NCI-H1436 treated with DMSO at 0.1 percent for 48 hours (cell line): ENCODE measurements around the gene CSAD.
"Not testable (repeated sequence)": the region's sequence is repeated elsewhere in the genome, so short reads cannot be mapped to it uniquely, and the experiment has no call there.

Experiments
- DNase-seq: peaks from one replicate; lab custom pipeline; 2025; lab: John Stamatoyannopoulos, UW

CSAD gene

DNA sequence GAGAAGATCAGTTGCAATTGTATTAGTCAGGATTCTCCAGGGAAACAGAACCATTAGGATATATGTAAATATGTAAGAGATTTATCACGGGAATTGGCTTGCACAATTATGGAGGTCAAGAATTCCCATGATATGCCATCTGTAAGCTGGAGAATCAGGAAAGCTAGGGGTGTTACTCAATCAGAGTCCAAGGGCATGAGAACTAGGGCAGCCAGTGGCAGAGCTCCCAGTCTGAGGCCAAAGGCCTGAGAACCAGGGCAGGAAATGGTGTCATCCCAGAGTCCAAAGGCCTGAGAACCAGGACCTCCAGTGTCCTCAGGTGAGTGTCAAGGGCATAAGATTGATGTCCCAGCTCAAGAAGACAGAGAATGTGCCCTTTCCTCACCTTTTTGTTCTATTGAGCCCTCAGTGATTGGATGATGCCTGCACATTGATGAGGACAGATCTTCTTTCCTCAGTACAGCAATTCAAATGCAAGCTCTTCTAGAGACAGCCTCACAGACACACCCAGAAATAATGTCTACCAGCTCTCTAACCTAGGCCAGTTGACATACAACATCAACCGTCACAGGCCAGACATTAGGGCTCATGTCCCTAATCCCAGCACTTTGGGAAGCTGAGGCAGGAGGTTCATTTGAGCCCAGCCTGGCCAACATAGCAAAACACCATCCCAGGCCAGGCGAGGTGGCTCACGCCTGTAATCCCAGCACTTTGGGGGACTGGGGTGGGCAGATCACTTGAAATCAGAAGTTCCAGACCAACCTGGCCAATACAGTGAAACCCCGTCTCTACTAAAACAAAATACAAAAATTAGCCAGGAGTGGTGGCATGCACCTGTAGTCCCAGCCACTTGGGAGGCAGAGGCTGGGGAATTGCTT, 35.1 kb downstream of the CSAD start:
- DNase-seq = no peak

DNA sequence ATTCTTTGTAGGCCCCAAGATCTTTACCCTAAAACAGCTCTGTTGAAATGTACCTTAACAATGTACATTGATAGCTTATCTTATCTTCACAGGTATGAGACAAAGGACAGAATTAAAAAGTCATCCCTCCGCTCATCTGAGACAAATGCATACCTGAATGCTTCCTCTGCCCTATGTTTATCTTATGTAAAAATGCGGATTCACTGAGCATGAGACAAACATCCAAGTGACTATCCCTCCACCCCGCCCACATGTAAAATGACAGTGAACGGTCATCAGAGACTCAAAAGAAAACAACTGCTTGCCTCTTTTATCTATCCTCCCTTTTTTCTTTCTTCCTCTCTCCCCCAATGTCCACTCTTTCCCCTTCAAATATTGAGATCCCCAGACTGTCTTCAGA, 37.4 kb downstream of the CSAD start:
- DNase-seq = no peak

DNA sequence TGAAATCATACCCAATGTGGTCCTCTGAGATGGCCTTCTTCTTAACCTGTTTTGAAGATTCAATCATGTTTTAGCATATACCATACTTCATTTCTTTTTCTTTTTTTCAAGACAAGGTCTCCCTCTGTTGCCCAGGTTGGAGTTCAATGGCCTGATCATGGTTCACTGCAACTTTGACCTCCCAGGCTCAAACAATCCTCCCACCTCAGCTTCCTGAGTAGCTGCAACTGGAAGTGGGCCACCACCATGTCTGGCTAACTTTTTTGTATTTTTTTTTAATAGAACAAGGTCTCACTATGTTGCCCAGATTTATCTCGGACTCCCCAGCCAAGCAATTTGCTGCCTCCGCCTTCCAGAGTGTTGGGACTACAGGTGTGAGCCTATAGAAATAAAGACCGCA, 47.0 kb downstream of the CSAD start:
- no peak for DNase-seq

DNA sequence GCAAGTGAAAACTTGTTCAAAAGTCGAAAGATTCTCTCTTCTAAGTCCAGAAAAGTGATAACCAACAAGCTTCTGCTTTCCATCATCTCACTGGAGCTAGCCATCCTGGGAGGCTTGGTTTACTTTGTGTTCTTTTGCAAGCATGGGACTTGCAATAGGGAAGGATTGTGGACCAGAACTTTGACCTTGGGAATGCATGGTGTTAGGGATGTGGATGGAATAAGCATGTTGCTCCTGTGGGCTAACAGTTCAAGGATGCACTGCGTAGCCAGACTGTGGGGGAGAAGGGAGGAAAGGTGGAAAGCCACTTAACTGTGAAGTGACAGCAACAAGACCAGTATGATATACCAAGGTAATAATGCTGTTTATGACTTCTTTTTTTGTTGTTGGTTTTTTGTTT, 48.9 kb downstream of the CSAD start:
- no peak for DNase-seq

DNA sequence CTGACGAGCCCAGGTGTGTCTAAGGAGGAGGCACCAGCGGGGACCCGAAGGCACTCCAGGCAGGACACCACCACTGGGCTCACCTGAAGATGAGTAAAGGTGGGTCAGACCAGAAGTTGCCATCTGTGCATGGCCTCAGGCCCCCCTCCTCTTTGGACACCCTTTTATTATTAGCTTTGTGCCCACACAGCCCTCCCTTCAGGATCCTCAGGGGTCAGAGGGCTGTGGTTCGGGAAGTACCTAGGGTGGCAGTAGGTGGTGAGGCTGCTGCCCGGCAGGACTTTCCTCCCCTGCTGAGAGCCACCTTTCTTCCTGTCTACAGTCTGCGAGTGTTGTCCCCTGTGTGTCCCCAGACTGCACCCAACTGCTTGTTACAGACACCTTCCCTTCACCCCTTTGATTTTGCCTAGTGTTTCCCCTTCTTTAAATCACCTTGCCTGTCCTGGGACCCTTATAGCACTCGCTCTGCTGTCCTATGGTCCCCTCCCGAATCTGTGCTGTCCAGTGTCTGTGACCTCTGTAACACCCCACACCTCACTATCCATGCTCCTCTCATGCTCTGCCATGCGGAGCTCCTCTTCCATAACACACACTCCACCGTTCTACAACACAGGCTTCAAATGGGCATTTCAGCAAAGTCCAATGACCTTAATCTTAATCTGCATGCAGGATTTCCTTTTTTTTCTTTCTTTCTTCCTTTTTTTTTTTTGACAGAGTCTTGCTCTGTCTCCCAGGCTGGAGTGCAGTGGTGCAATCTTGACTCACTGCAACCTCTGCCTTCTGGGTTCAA, 51.8 kb downstream of the CSAD start:
- DNase-seq = no peak

DNA sequence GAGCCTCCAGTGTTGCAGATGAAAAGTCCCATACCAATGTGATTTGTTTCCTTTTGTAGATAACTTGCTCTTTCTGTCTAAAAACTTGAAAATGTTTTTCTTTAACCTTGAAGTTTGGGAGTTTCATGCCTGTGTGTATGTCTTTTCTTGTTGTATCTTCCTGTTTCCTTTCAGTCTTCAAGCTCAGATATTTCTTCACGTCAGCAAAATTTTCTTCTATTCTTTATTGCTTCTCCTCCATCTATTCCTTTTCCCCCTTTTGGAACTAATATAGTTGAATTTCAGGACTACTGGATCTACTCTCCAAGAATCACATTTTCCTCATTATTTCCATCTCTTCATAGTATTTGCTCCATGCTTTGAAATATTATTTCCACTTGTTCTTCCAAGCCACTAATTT, 53.6 kb downstream of the CSAD start:
- DNase-seq = no peak

DNA sequence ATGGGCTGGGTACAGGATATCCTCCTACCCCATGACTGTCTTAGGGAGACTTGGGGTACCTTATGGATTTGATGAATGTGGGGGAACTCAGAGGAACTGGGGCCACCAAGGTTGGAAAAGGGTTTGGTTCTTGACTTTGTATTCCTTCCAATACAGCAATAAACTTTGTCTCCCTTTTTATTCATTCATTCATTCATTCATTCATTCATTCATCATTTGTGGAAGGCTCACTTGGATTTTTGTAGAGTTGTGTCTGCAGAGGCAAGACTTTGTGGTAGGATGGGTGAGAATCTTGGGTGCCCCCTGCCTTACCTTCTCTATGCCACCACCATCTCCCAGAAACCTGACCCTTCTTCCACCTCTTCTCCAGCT, 56.4 kb downstream of the CSAD start:
- no peak for DNase-seq

DNA sequence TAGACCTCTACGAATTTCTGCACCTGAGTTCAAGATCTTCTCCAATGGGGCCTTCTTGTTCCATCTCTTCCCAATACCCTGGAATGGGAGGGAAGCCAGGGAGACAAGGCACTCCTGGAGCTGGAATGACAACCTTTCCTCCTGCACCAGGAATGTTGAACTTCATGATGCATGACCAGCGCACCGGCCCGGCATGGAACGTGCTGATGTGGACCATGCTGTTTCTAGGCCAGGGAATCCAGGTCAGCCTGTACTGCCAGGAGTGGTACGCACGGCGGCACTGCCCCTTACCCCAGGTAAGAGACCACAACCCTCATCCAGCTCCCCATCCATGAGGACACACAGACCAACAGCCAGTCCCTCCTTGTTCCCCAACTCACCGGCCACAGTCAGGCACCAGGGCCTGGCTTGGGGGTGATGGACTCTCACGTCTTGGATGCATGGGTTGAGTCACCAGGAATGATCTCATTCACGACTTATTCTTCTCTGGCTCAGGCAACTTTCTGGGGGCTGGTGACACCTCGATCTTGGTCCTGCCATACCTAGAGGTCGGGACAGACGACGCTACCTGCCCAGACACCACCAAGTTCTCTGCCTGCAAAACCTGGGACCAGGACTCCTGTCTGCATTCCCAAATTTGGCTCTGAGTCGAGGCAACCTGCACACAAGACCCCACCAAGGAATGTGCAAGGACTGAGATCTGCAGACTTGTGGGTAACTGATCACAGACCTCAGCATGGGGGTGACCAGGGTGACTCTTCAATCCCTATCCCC, 57.0 kb downstream of the CSAD start:
- no peak for DNase-seq

DNA sequence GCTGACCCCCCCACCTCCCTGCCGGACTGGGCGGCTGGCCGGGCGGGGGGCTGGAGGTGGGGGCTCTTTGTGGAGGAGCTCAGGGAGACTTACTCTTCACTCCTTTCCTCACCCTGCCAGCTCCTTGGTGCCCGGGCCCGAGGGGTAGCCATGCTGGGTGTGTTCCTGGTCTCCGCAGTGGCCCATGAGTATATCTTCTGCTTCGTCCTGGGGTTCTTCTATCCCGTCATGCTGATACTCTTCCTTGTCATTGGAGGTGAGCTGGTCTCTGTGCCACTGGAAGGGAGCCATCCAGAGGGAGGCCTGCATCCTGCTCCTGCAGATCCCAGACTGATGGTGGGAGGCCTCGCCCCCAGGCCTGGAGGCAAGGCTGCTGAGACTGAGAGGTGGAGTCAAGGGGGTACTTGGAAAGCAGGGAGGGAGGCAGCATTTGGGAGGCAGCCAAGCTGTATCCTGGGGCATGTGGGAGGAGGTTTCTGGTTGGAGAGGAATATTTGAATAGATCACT, 57.7 kb downstream of the CSAD start:
- DNase-seq = no peak

DNA sequence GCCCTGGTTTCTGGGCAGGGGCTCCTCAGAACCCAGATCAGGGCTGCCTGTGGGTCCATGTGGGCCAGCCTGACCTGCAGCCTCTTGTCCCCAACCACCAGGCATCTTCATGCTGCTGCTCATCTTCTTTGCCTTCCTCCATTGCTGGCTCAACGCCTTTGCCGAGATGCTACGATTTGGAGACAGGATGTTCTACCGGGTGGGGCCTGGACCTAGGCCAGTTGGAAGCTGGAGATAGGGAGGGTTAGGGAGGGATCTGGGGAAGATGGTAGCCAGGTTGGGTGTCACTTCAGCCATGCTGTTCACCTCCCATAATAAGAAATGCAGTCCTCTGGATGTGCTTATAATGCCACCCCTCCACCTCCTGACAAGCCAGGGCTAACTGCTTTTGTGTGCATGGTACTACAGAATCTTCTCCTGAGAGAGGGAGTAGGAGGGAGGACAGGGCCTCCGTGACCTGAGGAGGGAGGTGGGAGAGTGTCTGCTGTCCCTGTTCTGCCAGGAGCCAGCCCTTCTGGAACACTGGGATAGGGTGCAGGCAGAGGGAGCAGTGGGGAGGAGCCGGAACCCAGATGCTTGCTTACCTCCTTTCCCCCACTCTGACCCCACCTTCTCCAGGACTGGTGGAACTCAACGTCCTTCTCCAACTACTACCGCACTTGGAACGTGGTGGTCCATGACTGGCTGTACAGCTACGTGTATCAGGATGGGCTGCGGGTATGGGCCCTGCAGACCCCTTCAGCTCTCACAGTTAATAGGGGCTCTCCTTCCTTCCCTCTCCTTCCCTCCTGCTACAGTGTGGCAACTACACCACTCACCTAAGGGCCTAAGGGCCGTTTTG, 59.8 kb downstream of the CSAD start:
- DNase-seq = no peak

DNA sequence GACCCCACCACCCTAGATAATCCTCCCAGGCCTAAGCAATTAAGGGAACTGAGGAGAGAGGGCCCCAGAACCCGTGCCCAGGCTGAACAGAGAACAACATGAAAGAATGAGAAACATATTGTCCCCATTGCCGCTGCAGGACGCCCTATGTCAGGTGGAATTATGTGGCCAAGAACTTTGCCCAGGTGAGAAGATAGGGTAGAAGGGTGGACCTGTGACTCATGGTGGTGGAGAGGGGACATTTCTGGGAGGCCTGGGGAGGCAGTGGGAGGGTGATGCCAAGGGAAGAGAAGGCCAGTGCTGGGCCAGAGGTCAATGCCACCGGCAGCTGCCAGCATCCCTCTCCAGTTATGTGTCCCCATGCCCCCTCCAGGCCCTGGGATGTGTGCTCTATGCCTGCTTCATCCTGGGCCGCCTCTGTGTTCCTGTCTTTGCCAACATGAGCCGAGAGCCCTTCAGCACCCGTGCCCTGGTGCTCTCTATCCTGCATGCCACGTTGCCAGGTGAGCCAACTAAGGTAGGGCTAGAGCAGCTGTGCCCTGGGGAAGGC, 61.9 kb downstream of the CSAD start:
- DNase-seq = no peak

DNA sequence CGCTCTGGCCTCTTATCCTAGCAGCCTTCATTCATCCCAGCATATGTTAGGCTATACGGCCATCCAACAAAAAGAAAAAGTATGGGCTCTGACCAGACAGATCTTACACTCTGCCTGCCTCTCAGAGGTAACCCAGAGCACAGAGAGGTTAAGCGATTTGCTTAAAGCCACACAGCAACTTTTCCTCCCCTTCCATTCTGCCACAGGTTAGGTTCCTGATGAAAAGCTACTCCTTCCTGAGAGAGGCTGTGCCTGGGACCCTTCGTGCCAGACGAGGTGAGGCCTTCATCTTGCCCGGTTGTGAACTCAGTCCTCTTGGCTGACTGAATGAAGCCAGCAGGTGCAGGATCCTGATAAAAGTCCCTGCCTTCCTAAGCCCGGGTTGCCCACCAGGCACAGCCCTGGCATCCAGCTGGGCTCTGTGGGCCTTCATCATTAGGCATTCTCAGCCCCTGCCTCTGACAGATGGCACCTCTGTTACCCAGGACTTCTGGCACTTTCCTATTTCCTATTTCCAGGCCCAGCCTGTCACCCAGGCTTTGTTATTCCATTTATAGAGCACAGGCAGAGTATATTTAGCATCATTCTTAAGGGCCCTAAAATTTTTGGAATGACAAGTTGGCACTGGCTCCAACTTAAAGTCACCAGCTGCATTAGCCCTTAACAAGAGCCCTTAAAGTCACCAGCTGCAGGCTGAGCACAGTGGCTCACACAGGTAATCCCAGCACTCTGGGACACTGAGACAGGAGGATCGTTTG, 64.7 kb downstream of the CSAD start:
- no peak for DNase-seq

DNA sequence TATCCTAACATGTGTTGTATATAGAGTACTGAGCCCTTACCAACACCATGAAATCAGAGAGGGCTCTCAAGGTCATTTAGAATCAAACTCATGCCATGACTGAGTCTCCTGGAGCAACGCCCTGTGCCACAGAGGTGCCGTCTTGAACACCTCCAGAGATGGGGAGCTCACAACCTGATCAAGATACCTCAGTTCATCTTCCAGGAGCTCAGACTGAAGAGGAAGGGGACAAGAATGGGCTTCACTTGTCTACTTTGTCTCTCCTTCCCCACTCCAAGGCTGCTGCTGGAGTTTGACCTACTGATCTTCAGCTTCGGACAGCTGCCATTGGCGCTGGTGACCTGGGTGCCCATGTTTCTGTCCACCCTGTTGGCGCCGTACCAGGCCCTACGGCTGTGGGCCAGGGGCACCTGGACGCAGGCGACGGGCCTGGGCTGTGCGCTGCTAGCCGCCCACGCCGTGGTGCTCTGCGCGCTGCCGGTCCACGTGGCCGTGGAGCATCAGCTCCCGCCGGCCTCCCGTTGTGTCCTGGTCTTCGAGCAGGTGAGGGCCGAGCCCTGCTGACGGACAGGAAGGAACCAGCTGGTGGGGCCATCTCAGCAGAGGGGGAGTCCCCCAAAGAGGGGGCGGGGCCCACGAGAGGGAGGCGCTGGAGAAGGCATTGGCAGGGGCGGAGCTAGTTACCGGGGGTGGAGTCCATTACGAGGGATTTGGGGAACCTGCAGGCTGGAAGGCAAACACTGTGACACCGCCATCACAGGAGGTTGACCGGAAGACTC, 65.4 kb downstream of the CSAD start:
- no peak for DNase-seq

DNA sequence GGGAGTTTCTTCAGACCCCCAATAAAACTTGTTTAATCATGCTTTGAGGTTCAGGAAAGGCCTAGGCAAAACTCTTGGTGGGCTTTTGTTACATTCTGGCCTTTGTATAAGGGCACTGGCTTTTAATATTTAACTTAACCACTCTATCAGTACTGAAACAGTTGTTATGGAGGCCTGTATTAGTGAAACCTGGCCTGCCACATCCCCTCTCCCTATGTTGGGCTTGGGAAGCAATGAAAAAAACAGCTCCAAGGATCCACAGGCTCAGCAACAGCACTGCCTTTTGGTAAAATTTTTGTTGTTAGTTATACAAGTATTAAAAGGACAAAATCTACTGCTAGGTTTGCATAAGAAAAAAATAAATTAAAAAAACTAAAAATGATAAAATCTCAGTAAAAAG, 66.8 kb downstream of the CSAD start:
- DNase-seq = no peak

DNA sequence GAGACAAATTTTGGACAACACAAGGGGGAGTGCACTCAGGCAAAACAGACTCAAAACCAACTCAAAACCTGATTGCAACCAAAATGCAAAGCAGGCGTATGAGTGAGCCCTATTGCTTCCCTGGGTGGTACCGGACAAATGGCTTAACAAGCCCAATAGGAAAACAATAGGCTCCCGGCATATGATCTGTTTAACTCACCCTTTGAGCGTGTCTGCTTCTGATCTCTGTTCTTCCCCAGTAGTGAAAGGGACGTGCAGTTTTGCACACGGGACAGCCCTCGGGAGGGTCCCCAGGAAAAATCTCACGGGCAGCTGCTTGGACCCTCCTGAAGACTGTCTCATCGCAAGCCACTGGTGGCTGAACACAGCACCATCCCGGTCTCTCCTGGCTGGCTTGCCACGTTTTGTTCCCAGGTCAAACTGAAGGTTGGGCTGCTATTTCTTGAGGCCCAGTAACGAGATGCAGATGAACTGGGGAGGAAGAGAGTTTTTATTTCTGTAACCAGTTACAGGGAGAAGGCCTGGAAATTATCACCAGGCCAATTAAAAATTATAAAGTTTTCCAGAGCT, 67.5 kb downstream of the CSAD start:
- no peak for DNase-seq

DNA sequence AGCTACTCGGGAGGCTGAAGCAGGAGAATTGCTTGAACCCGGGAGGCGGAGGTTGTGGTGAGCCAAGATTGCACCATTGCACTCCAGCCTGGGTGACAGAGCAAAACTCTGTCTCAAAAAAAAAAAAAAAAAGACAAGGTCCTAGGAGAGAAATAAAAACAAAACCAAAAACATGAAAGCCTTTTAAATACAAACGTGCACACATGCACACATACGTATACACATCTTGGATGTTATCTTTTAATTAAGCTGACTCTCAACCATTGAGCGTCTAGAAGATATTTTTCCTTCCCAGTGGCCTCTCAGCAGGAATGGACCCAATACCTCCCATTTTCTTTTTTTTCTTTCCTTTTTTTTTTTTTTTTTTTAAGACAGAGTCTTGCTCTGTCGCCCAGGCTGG, 68.3 kb downstream of the CSAD start:
- not testable (repeated sequence) for DNase-seq
